Stimulated activated CD8-positive, alpha-beta memory T cell treated with anti-CD3 and anti-CD28 coated beads, Interleukin-12 subunit alpha, Interleukin-12 subunit beta, amount 100 ng/mL, for 1 hour (primary cell): ENCODE data around the gene RNF169.

Experiments used
- DNase-seq: peaks from one replicate; pipeline ENCODE4 v3.0.0-alpha.2; 2020; ENCODE audit warnings: low read depth

Gene RNF169

DNA sequence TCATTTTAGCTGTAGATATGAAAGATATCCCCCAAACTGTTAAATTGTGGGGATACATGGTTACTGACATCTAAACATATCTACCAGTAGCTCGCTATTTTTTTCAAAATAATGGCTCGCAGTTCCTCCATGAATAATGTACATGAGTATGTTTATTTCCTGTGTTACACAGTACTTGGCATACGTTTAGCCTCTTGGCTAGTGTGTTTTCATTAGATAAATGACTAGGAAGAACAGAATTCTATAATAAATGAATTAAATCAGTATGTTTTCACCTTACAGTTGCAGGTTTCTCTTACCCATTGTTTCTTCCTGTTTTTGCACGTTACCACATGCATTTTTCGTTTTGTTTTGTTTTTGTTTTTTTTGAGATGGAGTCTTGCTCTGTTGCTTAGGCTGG lies 21.8 kb downstream of the RNF169 start:
- DNase-seq: no peak

GRCh38 chr11:74771139-74771538 lies 22.5 kb downstream of the RNF169 start:
- no peak for DNase-seq

DNA sequence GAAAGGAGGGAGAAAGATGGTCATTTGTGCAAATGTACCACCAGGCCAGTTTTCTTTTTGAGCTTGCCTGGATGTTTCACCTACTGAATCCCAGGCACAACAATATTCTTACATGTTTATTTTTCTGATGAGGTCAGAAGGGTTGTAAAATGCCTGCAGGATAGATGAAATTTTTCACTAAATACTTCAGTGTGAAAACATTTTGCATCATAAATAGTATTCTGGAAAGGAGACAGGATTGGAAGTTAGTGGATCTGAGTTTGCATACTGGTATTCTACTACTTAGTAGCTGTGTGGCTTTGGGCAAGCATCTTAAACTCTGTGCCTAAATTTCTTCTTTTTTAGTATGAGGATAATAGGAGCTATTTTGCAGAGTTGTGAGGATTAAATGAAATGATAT lies 24.8 kb downstream of the RNF169 start:
- no peak for DNase-seq

DNA sequence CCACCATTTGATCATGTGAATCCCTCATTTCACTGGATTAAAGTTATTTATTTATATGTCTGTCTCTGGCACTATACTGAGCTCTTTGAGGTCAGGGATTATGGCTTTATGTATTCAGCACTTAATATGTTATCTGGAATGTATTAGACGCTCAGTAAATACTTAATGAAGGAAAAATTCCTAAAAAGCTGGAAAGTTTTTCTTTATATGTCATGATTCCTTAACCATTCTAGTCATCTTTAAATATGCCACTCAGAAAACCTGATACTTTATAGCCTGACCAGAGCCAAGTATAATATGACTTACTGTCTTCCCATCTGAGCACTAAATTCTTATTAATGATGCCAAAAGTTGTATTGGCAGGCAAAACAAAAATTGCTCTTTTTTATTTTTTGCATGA lies 27.1 kb downstream of the RNF169 start:
- no peak for DNase-seq

DNA sequence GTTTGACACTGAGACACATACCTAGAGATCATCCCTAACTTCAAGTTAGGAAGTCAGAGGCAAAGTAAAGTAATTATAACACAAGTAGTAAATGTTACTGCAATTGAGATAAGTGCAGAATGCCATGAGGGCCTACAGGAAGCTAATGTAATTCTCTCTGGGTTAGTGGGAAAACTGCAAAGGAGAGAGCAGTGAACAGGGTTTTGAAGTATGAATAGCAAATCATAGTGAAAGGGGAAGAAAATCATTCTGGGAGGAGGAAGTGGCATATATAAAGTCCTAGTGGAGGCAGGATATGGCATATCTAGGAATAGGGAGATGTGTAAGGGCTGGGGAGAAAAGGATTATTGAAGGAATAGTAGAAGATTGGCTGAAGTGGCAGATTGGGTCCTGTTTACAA lies 27.9 kb downstream of the RNF169 start:
- DNase-seq: no peak

- DNase-seq: no peak
Measured at GRCh38 chr11:74777038-74777437, 28.4 kb downstream of the RNF169 start.

DNA sequence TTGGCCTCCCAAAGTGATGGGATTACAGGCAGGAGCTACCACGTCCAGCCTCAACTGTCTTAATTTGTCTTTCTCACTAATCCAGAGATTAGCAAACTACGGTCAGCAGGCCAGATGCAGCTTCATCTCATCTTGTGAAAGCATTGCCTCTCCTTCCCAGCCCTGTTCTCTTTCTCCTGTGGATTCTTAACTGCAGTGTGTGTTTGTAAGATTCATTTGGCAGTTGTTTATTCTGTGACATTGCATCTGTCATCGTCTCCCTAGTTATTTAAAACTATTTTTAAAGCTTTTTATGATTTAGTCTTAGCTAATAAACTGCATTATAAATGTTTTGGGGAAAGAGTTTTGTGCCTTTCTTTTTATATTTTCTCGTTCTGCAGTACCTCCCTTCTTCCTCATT lies 29.2 kb downstream of the RNF169 start:
- DNase-seq: no peak

- DNase-seq: no peak
Measured at GRCh38 chr11:74778581-74778980, 29.9 kb downstream of the RNF169 start.

- no peak for DNase-seq
Measured at GRCh38 chr11:74780248-74781005, 31.8 kb downstream of the RNF169 start.

DNA sequence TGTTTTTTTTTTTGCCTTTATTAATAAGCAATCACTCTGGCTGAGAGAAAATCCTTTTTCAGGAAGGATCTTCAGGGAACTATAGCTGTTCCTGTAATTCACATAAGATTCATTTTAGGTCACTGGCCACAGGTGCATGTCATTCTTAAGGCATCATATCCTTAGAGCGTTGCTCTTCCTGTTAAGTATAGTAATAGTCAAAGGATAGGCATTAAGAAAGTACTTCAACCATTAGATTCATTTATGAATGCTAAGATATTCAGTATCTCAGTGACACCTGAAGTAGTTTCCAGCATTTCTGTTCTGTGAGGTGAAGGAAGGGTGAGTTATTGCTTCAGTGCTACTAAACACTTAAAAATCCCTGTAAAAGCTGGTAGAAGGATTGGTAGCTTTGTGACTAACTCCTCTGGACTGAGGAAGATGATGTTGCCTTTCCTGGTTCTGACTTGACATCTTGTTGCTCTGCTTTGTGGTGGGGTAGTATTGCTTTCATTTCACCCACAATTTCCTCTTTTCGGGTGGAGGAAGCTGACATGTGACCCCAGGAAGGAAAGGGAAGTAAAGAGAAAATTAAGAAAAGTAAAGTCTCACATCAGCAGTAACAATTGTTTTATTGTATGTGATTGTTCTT lies 34.7 kb downstream of the RNF169 start:
- DNase-seq: no peak

GRCh38 chr11:74784234-74784633 lies 35.6 kb downstream of the RNF169 start:
- no peak for DNase-seq

GRCh38 chr11:74784726-74785125 lies 36.1 kb downstream of the RNF169 start:
- DNase-seq: no peak

DNA sequence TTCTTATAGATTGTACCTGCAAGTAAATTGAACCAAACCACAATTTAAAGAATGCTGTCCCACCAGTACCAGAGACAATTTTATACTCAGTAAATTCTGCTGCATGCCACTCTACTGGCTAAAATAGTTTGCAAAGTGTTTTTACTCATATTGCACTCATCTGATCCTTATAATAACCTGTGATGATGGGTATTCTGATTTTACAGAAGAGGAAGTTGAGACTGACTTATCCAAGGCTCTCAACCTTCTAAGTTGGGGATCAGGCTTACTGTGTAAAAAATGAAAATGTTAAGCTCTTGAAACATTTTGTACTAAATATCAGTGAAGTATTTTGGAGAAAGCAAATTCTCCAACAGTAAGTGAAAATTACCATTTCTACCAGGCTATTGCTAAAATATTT lies 37.9 kb downstream of the RNF169 start:
- DNase-seq: no peak

DNA sequence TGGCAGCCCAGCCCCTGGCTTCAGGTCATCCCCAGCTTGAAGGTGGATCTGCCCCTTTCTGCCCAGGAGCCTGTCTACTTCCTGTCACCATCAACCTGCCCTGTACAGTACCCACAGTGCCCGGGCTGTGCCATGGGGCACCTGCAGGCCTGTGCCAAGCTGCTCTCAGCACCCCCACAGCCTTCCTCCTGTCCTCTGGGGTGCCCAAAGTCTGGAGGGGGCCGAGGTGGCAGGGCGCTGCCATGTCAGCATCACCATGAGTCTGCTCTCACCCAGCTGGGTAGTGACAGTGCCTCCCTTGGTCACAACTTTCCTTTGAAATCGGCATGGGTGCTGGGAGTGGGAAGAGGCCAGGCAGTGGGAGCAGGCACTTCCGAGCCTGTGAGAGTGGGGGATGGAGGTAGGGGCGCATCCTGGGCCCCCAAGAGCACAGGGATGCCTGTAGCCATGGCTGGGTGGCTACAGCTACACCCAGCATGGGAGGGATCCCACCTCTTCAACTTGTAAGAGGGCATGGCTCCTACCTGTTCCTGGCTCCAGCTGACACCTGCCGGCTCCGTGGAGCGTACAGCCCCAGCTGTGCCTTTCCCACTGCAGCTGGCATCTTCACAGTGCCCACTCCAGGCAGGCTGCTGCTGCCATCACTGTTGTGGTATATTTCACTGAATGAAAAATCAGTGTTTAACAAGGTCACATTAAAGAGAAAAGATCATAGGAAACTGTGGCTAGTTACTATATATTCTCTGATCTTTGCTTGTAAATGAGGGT lies 42.9 kb downstream of the RNF169 start:
- DNase-seq: no peak

DNA sequence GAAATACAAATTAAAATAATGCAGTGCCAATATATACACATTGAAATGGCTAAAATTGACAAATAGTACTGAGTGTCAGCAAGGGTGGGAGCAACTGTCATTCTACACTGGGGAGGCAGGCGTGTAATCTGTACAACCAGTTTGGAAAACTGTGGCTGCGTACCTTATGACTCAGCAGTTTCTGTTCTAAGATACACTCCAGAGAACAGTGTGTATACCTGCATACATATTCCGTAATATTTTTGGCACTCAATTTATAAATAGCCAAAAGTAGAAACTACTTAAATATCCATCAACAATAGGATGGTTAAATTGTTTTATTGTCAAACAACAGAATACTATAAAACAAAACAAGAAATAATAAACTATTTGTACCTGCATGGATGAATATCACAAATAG lies 57.6 kb downstream of the RNF169 start:
- DNase-seq: no peak

- no peak for DNase-seq
Measured at GRCh38 chr11:74809801-74810200, 61.2 kb downstream of the RNF169 start.

- no peak for DNase-seq
Measured at GRCh38 chr11:74815966-74816365, 67.3 kb downstream of the RNF169 start.

DNA sequence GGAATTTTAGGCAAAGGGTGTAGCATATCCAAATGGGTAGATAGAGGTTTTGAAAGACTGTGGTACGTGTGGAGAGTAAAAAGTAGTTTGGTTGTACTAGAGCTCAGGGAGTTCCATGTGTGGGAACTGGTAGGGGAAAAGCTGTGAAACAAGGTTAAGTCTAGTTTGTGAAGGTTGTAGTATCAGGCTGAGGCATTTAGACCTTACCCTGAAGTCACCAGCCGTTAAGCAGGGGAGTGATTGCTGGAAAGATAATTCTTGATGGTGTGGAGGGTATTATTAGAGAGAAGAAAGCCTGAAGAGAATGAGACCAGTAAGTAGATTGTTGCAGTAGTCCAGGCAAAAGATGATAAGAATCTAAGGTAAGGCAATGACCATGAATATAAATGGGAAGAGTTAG lies 68.0 kb downstream of the RNF169 start:
- no peak for DNase-seq

DNA sequence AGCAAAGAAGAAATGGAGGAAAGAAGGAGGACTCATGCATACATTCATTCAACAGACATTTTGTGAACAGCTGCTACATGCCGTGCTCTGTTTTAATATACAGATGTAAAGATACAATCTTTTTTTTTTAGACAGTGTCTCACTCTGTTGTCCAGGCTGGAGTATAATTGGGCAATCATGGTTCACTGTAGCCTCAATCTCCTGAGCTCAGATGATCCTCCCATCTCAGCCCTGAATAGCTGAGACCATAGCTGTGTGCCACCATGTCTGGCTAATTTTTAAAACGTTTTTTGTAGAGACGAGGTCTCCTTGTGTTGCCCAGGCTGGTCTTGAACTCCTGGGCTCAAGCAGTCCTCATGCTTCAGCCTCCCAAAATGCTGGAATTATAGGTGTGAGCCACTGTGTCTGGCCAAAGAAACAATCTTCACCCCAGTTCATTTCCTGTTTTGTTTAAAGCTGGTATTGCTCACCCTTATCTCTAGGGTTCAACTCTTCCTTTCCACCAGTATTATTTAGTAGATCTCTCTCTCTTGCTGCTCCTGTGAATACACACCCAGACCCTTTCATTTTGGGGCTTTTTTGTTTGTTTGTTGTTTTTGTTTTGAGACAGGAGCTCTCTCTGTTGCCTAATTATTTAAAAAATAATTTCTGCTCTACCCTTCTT lies 69.8 kb downstream of the RNF169 start:
- no peak for DNase-seq

DNA sequence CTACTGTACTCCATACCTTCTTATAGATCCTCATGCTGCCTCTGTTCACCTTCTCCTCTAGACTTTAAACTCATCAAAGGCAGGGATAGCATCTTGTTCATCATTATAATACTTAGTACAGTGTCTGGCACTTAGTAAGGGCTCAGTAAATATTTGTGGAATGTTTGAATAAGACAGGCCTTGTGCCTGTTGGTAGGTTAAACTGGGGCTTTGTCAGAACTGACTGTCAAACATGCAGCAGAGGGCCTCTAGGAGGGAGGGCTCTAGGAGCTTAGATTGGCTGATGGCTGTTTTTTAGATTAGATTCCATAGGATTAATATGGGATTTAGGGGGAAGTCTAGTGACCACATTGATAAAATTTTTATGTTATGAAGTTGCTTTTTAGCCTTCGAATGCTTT lies 70.8 kb downstream of the RNF169 start:
- no peak for DNase-seq

- no peak for DNase-seq
Measured at GRCh38 chr11:74820763-74821162, 72.1 kb downstream of the RNF169 start.

- no peak for DNase-seq
Measured at GRCh38 chr11:74822170-74822569, 73.5 kb downstream of the RNF169 start.
